ENCODE data around the gene COL5A1.

GRCh38 chr9:134657666-134658377, 16.2 kb downstream of the COL5A1 start:
- TF ChIP-seq CTCF (IDR thresholded peaks at IDR 0.05 in 4 of 5, conservative IDR thresholded peaks at IDR 0.05 in 1 of 5) (no peak), POLR2A (IDR thresholded peaks at IDR 0.05) (no peak)
